Osteocyte (in vitro differentiated cells): ENCODE results near the gene PGAP3. TPM values are rescaled to one million over a fixed set of nuclear protein-coding genes. Genes with fewer than 3 reads are reported as not detected.

ENCODE experiments used
- DNase-seq: peaks from one replicate; pipeline ENCODE4 v3.0.0; 2021; ENCODE audit warnings: mixed read lengths; ENCODE audit not compliant: unreplicated experiment; ENCODE audit errors: extremely low spot score
- H3K27ac Mint-ChIP-seq: one replicate; pipeline ENCODE4 v1.8.0; 2021; ENCODE audit warnings: mild to moderate bottlenecking, mixed read lengths; ENCODE audit not compliant: unreplicated experiment
- H3K27me3 Mint-ChIP-seq: one replicate; pipeline ENCODE4 v1.8.0; 2021; ENCODE audit warnings: mixed read lengths; ENCODE audit not compliant: unreplicated experiment
- H3K36me3 Mint-ChIP-seq: one replicate; pipeline ENCODE4 v1.8.0; 2021; ENCODE audit warnings: mixed read lengths; ENCODE audit not compliant: unreplicated experiment
- H3K4me1 Mint-ChIP-seq: one replicate; pipeline ENCODE4 v1.8.0; 2021; ENCODE audit warnings: mixed read lengths; ENCODE audit not compliant: unreplicated experiment
- H3K4me3 Mint-ChIP-seq: one replicate; pipeline ENCODE4 v1.8.0; 2021; ENCODE audit warnings: mild to moderate bottlenecking, moderate library complexity, mixed read lengths; ENCODE audit not compliant: unreplicated experiment
- H3K9me3 Mint-ChIP-seq: one replicate; pipeline ENCODE4 v1.8.0; 2021; ENCODE audit warnings: mixed read lengths; ENCODE audit not compliant: unreplicated experiment
- total RNA-seq: library from RNA; stranded (reverse); gene quantifications from 2 replicates; pipeline ENCODE4 v1.2.1, GENCODE V29; 2021
- TF ChIP-seq, protein P1 (sequence below): fragments of 200-600 bp; sonication (generic); IDR thresholded peaks from 2 replicates; pipeline ENCODE4 v1.5.0; 2021; ENCODE audit warnings: antibody characterized with exemption, mild to moderate bottlenecking, moderate library complexity

PGAP3 gene
- total RNA-seq, 1 donor from 2014 or later, result 33.8 TPM

DNA sequence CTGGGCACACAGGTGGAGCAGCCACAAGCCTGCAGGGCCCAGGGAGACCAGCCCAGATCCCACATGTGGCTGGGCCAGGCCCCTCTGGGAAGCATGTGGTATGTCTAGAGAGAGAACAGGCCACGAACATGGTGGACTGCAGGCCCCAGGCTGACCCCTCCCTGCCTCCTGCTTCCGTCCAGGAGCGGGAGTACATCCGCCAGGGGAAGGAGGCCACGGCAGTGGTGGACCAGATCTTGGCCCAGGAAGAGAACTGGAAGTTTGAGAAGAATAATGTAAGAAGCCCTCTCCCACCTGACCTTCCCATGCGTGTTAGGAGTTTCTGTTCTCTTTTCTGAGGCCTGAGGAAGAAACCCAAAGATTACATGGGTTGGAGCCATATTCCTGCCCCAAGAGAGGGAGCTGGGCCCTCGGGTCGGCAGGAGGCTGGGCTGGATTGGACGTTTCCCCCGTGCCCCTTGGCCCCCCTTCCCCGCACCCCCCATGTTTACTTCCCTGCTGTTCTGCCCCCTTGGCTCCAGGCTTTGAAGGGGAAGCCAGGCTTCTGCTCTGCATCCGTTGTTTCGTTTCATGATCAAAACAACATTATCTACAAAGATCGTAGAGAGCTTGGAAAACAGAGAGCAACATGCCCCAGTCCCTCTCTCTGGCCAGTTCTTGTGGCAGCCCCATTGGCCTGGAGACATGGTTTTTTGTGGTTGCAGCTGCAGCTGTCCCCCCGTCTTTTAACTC is 28.4 kb downstream of the PGAP3 start:
- DNase-seq, result no peak
- H3K27me3 Mint-ChIP-seq, result no peaks in the 10 kb centered on the region
- peaks cover 28% of the 10 kb centered on the region for H3K4me1 Mint-ChIP-seq
- TF ChIP-seq, protein P1, sequence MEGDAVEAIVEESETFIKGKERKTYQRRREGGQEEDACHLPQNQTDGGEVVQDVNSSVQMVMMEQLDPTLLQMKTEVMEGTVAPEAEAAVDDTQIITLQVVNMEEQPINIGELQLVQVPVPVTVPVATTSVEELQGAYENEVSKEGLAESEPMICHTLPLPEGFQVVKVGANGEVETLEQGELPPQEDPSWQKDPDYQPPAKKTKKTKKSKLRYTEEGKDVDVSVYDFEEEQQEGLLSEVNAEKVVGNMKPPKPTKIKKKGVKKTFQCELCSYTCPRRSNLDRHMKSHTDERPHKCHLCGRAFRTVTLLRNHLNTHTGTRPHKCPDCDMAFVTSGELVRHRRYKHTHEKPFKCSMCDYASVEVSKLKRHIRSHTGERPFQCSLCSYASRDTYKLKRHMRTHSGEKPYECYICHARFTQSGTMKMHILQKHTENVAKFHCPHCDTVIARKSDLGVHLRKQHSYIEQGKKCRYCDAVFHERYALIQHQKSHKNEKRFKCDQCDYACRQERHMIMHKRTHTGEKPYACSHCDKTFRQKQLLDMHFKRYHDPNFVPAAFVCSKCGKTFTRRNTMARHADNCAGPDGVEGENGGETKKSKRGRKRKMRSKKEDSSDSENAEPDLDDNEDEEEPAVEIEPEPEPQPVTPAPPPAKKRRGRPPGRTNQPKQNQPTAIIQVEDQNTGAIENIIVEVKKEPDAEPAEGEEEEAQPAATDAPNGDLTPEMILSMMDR, result no peak
- no peaks in the 10 kb centered on the region for H3K9me3 Mint-ChIP-seq
- H3K27ac Mint-ChIP-seq, result no peak overlapping the region
- peaks cover 7% of the 10 kb centered on the region for H3K36me3 Mint-ChIP-seq
- H3K4me3 Mint-ChIP-seq, result no peak overlapping the region

DNA sequence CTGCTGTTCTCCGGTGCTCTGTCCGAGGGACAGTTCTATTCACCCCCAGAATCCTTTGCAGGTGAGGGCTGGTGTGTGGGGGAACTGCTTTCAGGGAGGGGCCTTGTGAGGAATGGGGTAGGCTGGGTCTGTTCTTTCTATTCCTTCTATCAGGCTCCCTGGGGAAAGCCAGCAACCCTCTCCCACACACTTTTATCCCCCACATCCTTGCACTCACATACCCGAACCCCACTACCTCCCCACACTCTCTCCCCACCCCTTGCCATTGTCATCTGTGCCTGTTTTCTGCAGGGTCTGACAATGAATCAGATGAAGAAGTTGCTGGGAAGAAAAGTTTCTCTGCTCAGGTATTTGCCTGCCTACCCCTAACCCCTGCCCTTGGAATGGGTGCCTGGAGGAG is 29.1 kb downstream of the PGAP3 start:
- Mint-ChIP-seq H3K27me3 (no peaks in the 10 kb centered on the region), H3K27ac (no peak overlapping the region), H3K36me3 (peaks cover 7% of the 10 kb centered on the region), H3K4me3 (no peak overlapping the region), H3K4me1 (peaks cover 23% of the 10 kb centered on the region), H3K9me3 (no peaks in the 10 kb centered on the region)
- TF ChIP-seq, protein P1, result no peak
- DNase-seq, result no peak

DNA sequence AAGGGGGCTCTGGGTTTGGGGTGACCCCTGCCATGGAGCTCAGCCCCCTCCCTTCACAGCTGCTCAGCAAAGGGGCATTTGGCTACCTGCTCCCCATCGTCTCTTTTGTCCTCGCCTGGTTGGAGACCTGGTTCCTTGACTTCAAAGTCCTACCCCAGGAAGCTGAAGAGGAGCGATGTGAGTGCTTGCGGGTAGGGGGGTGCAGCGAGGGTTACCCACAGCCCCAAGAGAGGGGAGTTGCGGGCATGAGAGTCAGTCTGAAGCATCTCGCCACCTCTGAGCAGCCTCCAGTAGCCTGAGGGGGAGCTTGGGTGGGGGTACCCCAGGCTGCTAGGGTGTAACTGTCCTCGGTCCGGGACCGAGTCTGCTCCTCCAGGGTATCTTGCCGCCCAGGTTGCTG is 29.5 kb downstream of the PGAP3 start:
- TF ChIP-seq, protein P1, result no peak
- DNase-seq, result no peak
- Mint-ChIP-seq H3K27ac (no peak overlapping the region), H3K4me1 (peaks cover 23% of the 10 kb centered on the region), H3K4me3 (no peak overlapping the region), H3K27me3 (no peaks in the 10 kb centered on the region), H3K9me3 (no peaks in the 10 kb centered on the region), H3K36me3 (peaks cover 7% of the 10 kb centered on the region)

DNA sequence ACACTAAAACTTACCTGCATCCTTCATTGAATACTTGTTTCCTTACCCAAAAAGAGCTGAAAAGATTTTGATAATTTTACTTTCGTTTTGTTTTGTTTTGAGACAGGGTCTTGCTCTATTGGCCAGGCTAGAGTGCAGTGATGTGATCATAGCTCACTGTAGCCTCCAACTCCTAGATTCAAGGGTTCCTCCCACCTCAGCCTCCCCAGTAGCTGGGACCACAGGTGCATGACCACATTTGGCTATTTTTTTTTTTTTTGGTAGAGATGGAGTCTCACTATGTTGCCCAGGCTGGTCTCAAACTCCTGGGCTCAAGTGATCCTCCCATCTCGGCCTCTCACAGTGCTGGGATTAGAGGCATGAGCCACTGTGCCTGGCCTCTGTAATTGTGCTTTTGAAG is 32.8 kb downstream of the PGAP3 start:
- Mint-ChIP-seq H3K4me3 (no peak overlapping the region), H3K36me3 (peaks cover 6% of the 10 kb centered on the region), H3K27ac (no peak overlapping the region), H3K9me3 (no peaks in the 10 kb centered on the region), H3K27me3 (no peaks in the 10 kb centered on the region), H3K4me1 (peaks cover 20% of the 10 kb centered on the region)
- TF ChIP-seq, protein P1, result no peak
- DNase-seq, result no peak

DNA sequence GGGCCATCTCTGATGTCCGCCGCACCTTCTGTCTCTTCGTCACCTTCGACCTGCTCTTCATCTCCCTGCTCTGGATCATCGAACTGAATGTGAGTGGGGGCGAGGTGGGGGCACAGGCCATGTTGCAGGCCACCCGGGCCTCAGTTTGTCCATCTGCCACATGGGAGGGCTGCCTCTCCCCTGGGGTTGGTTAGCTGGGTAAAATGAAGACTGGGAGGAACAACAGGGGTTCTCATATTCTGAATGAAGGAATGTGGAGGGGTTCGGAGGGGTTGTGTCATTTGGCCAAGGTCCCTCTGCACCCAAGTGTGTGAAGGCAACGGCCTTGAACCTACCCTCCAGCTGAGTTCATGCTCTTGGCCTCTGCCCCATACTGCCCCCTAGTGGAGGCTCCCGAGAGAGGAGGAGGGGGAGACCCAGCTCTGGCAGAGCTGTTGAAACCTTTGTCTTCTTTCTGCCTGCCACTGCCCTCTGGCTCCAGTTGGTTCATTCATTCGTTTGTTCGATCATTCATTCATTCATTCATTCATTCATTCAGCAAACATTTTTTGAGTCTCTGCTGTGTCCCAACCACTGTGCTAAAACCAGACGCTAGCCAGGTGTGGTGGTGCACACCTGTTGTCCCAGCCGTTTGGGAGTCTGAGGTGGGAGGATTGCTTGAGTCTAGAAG is 34.1 kb downstream of the PGAP3 start:
- H3K4me3 Mint-ChIP-seq, result no peak overlapping the region
- TF ChIP-seq, protein P1, result peak; percentile 77
- H3K36me3 Mint-ChIP-seq, result peaks cover 7% of the 10 kb centered on the region
- no peaks in the 10 kb centered on the region for H3K9me3 Mint-ChIP-seq
- H3K27me3 Mint-ChIP-seq, result no peaks in the 10 kb centered on the region
- DNase-seq, result peak; percentile 89
- H3K27ac Mint-ChIP-seq, result no peak overlapping the region
- H3K4me1 Mint-ChIP-seq, result peaks cover 23% of the 10 kb centered on the region
